GM12878 (cell line): ENCODE measurements around the gene SRC.

Experiments used
- PRDM15 ChIP-seq: fragments of 450-650 bp; formaldehyde crosslinking; IDR thresholded peaks from 2 replicates; pipeline ENCODE4 v1.4.0; 2020; ENCODE audit warnings: mild to moderate bottlenecking, moderate library complexity
- RCOR1 ChIP-seq: conservative IDR thresholded peaks from 2 replicates; pipeline ENCODE4 v1.6.1; 2012; ENCODE audit warnings: low read depth, low read length, improper control_type of control experiment
- RELA ChIP-seq: fragments of 450-650 bp; IDR thresholded peaks from 2 replicates; pipeline ENCODE4 v1.8.0; 2014; ENCODE audit warnings: borderline replicate concordance; ENCODE audit not compliant: partially characterized antibody
- RFX5 ChIP-seq: IDR thresholded peaks from 2 replicates; pipeline ENCODE4 v1.6.1; 2011; ENCODE audit warnings: low read depth, low read length, improper control_type of control experiment
- SMC3 ChIP-seq: IDR thresholded peaks from 2 replicates; pipeline ENCODE4 v1.6.1; 2011; ENCODE audit warnings: low read length, improper control_type of control experiment, borderline replicate concordance
- ZNF274 ChIP-seq: IDR thresholded peaks from one replicate; pipeline ENCODE4 v1.8.0; 2011; ENCODE audit not compliant: insufficient read length, insufficient read depth
- ZSCAN29 ChIP-seq: fragments of 450-650 bp; IDR thresholded peaks from 2 replicates; pipeline ENCODE4 v1.6.1; 2017; ENCODE audit warnings: mild to moderate bottlenecking, moderate library complexity
- ZZZ3 ChIP-seq: IDR thresholded peaks from 2 replicates; pipeline ENCODE4 v1.6.1; 2011; ENCODE audit warnings: low read depth; ENCODE audit not compliant: control insufficient read depth, insufficient read length
- TF ChIP-seq, protein P1 (sequence below): fragments of 150-350 bp; IDR thresholded peaks from 2 replicates; pipeline ENCODE4 v1.6.1; 2014; ENCODE audit warnings: mild to moderate bottlenecking, low read depth, low read length
- TF ChIP-seq, protein P2 (sequence below), 3 experiments: IDR thresholded peaks in 2 of 3; conservative IDR thresholded peaks in 1 of 3; 2 replicates each; pipeline ENCODE4 v1.5.1; 2011; ENCODE audit warnings: low read depth in 3 of 3, low read length in 3 of 3, mild to moderate bottlenecking in 3 of 3, control low read depth in 2 of 3, moderate library complexity in 2 of 3, inconsistent platforms in 1 of 3, mixed read lengths in 1 of 3; ENCODE audit not compliant: control insufficient read depth in 2 of 3, insufficient read depth in 1 of 3; ENCODE audit errors: extremely low read depth in 1 of 3
- TF ChIP-seq, protein P3 (sequence below): IDR thresholded peaks from 2 replicates; pipeline ENCODE4 v1.6.1; 2012; ENCODE audit warnings: low read depth, low read length, improper control_type of control experiment

- TF ChIP-seq RCOR1 (no peak), RFX5 (no peak), ZZZ3 (no peak), ZNF274 (no peak), PRDM15 (CRISPR knock-in tag) (no peak), ZSCAN29 (no peak), RELA (no peak), SMC3 (no peak)
- TF ChIP-seq, protein P1, sequence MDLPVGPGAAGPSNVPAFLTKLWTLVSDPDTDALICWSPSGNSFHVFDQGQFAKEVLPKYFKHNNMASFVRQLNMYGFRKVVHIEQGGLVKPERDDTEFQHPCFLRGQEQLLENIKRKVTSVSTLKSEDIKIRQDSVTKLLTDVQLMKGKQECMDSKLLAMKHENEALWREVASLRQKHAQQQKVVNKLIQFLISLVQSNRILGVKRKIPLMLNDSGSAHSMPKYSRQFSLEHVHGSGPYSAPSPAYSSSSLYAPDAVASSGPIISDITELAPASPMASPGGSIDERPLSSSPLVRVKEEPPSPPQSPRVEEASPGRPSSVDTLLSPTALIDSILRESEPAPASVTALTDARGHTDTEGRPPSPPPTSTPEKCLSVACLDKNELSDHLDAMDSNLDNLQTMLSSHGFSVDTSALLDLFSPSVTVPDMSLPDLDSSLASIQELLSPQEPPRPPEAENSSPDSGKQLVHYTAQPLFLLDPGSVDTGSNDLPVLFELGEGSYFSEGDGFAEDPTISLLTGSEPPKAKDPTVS, result no peak
- TF ChIP-seq, protein P2, sequence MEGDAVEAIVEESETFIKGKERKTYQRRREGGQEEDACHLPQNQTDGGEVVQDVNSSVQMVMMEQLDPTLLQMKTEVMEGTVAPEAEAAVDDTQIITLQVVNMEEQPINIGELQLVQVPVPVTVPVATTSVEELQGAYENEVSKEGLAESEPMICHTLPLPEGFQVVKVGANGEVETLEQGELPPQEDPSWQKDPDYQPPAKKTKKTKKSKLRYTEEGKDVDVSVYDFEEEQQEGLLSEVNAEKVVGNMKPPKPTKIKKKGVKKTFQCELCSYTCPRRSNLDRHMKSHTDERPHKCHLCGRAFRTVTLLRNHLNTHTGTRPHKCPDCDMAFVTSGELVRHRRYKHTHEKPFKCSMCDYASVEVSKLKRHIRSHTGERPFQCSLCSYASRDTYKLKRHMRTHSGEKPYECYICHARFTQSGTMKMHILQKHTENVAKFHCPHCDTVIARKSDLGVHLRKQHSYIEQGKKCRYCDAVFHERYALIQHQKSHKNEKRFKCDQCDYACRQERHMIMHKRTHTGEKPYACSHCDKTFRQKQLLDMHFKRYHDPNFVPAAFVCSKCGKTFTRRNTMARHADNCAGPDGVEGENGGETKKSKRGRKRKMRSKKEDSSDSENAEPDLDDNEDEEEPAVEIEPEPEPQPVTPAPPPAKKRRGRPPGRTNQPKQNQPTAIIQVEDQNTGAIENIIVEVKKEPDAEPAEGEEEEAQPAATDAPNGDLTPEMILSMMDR (IDR thresholded peaks at IDR 0.05 in 2 of 3, conservative IDR thresholded peaks at IDR 0.05 in 1 of 3; ENCODE audit: control insufficient read depth in 2 of 3, extremely low read depth in 1 of 3, insufficient read depth in 1 of 3, low read depth in 3 of 3, low read length in 3 of 3), result no peak
- TF ChIP-seq, protein P3, sequence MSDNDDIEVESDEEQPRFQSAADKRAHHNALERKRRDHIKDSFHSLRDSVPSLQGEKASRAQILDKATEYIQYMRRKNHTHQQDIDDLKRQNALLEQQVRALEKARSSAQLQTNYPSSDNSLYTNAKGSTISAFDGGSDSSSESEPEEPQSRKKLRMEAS, result no peak
Measured at GRCh38 chr20:37425103-37425625, 79.2 kb downstream of the SRC start.
